GM12864 (cell line): Measurements from ENCODE around the gene BBIP1.

Experiments
- DNase-seq: peaks from one replicate; pipeline ENCODE4 v3.0.0-alpha.2; 2011; ENCODE audit warnings: low read depth
- H3K4me3 ChIP-seq: 2 replicates; pipeline ENCODE4 v1.5.1; 2011; ENCODE audit warnings: mild to moderate bottlenecking, low read depth, low read length, control low read depth
- CTCF ChIP-seq: IDR thresholded peaks from 2 replicates; pipeline ENCODE4 v1.5.1; 2011; ENCODE audit warnings: low read depth, mild to moderate bottlenecking, moderate library complexity, low read length, control low read depth, inconsistent platforms; ENCODE audit errors: missing control alignments

The BBIP1 gene

GRCh38 chr10:110850099-110850498 is 68.9 kb downstream of the BBIP1 start:
- no peak for DNase-seq
- H3K4me3 ChIP-seq = no peak overlapping the region
- TF ChIP-seq CTCF = no peak
